Left lobe of liver (tissue), 2 donors: ENCODE measurements around the gene KRTAP5-7. TPM values are rescaled to one million over a fixed set of nuclear protein-coding genes. Genes with fewer than 3 reads are reported as not detected.
"Not testable (repeated sequence)": the region's sequence is repeated elsewhere in the genome, so short reads cannot be mapped to it uniquely, and the experiment has no call there.

ENCODE experiments used
- ATAC-seq: fragments of 200-7000 bp; cut with Tn5 transposase; one replicate; pipeline ENCODE4 v1.9.1; 2020; ENCODE audit warnings: mild to moderate bottlenecking, moderate library complexity
- DNase-seq: peaks from one replicate; pipeline ENCODE4 v3.0.0-alpha.2; 2020; ENCODE audit warnings: low spot score
- total RNA-seq: library from RNA; stranded (reverse); gene quantifications from one replicate; pipeline ENCODE4 v1.2.1, GENCODE V29; 2021
- donor health status: DM: no; HTN: no; CAD: no; lungs with moderate emphysema.
- donor health status: DM: no; HTN: yes; CAD: no.

The KRTAP5-7 gene
- total RNA-seq, 1 donor from 2014 or later = not detected

DNA sequence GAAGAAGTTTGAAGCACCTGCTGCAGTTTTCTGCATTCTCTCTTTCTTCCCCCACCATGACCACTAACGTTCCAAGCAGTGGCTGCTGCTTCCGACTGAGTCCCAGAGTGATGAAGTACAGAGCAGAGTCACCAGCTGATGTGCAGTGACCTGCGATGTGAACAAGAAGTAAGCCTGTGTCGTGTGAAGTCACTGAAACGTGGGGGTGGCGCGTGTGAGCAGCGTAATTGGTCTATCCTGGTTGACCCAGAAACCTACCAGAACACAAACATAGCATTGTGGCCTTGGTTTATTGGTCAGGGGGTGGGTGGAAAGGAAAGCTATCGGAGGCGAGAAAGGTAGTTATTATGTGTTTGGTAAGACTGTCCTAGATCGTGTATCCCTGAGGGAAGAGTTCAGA, 3.5 kb downstream of the KRTAP5-7 start:
- DNase-seq (peak; percentile 58), ATAC-seq (peak; percentile 69)

- ATAC-seq = no peak
- peak; percentile 12 for DNase-seq
Measured at GRCh38 chr11:71532036-71532610, 5.1 kb downstream of the KRTAP5-7 start.

- peak; percentile 50 for DNase-seq
- ATAC-seq = not testable (repeated sequence)
Measured at GRCh38 chr11:71534711-71535608, 7.9 kb downstream of the KRTAP5-7 start.

GRCh38 chr11:71535825-71536224, 8.8 kb downstream of the KRTAP5-7 start:
- ATAC-seq = no peak
- DNase-seq = peak; percentile 14

DNA sequence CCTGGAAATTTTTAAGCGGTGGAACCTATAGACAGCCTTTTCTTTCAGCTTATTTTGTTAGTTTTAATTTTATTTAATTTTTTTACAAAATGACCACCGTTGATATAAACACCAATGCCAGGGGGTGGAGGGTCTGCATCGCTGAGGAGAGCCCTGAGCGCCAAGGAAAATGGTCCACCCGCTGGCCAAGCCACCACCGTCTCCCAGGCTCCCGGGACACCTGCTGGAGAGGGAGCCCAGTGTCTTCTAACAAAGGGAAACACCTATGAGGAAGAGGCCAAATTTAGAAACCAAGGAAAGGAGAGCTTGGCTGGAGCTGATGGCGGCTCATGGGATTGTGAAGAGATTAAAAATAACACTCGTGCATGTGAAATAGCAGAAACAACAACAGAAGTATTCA, 10.5 kb downstream of the KRTAP5-7 start:
- peak; percentile 24 for DNase-seq
- no peak for ATAC-seq

DNA sequence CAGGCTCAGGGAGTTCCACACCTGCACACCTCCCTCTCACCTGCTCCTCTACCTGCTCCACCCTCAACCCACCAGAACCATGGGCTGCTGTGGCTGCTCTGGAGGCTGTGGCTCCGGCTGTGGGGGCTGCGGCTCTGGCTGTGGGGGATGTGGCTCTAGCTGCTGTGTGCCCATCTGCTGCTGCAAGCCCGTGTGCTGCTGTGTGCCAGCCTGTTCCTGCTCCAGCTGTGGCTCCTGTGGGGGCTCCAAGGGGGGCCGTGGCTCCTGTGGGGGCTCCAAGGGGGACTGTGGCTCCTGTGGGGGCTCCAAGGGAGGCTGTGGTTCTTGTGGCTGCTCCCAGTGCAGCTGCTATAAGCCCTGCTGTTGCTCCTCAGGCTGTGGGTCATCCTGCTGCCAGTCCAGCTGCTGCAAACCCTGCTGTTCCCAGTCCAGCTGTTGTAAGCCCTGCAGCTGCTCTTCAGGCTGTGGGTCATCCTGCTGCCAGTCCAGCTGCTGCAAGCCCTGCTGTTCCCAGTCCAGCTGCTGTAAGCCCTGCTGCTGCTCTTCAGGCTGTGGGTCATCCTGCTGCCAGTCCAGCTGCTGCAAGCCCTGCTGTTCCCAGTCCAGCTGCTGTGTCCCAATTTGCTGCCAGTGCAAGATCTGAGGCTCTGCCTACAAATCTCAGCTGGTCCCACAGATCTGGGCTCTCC, 11.1 kb downstream of the KRTAP5-7 start, which contains the start of gene KRTAP5-8:
Gene KRTAP5-8, plus strand, starts transcription at position 49 of the 689 bp plus-strand sequence. Its CDS starts 31 bp downstream, at position 80.
- not testable (repeated sequence) for ATAC-seq

DNA sequence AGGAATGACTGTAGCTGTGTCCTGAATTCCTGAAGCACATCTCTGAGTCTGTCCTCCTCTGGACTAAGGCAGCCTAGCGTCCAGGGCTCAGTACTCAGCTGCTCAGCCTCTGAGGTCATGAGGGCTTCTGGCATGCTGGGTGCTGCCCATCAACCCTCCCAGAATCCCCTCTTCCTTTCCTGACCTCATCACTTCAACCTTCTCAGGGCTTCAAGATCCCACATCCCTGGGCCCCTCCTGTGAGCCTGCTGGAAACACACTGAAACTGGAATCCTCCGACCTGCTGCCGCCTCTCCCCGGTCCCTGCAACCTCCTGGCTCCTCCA, 11.6 kb downstream of the KRTAP5-7 start:
- no peak for ATAC-seq

More for the DNA sequence above, 11.1 kb downstream of the KRTAP5-7 start, which contains the start of gene KRTAP5-8:
- peak; percentile 28 for DNase-seq

GRCh38 chr11:71539017-71539416, 11.9 kb downstream of the KRTAP5-7 start:
- DNase-seq (peak; percentile 22), ATAC-seq (no peak)

More for the DNA sequence above, 11.6 kb downstream of the KRTAP5-7 start:
- no peak for DNase-seq

GRCh38 chr11:71539971-71540370, 12.9 kb downstream of the KRTAP5-7 start:
- not testable (repeated sequence) for ATAC-seq
- DNase-seq = peak; percentile 19

GRCh38 chr11:71540521-71541304, 13.6 kb downstream of the KRTAP5-7 start:
- DNase-seq, ATAC-seq: not testable (repeated sequence)

GRCh38 chr11:71542382-71542781, 15.3 kb downstream of the KRTAP5-7 start:
- ATAC-seq (no peak), DNase-seq (no peak)

DNA sequence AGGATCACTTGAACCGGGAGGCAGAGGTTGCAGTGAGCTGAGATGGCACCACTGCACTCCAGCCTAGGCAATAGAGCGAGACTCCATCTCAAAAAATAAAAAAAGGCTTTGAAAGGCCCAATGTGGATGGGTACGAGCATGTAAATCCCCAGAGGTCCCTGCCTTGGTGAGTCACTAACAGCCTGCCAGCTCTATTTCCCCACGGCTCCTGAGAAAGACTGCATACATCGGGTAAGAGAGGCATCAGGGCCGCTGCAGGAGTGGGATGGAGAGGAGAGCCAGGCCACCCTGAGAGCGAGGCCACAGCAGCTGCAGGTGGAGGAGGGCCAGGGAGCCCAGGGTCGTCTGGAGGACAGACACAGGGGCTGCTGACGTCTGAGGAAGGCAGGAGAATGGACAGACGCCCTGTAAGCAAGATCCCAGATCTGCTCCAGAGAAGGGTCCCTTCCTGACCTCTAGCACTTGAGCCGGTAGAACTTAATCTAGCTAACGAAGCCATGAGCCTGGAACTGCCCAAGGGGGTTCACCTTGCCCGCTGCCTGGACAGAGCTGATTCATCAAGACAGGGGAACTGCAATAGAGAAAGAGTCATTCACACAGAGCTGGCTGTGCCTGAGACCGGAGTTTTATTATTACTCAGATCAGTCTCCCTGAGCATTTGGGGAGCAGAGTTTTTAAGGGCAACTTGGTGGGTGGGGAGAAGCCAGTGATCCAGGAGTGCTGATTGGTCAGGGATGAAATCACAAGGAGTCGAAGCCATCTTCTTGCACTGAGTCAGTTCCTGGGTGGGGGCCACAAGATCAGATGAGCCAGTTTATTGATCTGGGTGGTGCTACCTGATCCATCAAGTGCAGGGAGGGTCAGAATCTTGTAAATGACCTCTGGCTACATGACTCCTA, 16.1 kb downstream of the KRTAP5-7 start:
- ATAC-seq = no peak
- DNase-seq = no peak

- ATAC-seq (no peak), DNase-seq (no peak)
Measured at GRCh38 chr11:71543866-71544265, 16.8 kb downstream of the KRTAP5-7 start.

DNA sequence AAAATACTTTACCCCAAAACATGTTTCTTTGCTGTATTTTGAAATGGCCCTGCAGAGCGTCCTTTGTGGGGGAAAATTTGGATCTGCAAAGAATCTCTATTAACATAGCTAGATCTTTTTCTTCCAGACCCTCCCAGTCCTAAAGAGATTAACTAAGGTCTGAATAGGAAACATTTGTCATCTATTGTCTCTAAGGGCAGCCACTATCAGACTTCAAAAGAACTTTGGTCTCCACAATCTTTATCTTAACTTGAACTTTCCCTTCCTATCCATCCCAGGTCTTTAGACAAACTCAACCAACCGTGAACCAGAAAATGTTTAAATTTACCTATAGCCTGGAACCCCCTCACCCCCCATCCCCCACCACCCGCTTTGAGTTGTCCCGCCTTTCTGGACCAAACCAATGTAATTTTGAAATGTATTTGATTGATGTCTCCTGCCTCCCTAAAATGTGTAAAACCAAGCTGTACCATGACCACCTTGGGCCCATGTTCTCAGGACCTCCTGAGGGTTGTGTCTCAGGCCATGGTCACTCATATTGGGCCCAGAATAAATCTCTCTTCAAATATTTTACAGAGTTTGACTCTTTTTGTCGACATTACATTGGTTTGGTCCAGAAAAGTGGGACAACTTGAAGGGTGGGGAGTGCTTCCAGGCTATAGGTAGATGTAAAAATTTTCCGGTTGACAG, 17.6 kb downstream of the KRTAP5-7 start:
- no peak for ATAC-seq

GRCh38 chr11:71545405-71545966, 18.4 kb downstream of the KRTAP5-7 start:
- DNase-seq = no peak
- ATAC-seq = no peak

More for the DNA sequence above, 17.6 kb downstream of the KRTAP5-7 start:
- DNase-seq = no peak

- DNase-seq (no peak), ATAC-seq (no peak)
Measured at GRCh38 chr11:71548120-71548519, 21.1 kb downstream of the KRTAP5-7 start, which contains the start of gene KRTAP5-9. TSS of gene KRTAP5-9 (plus strand) at chr11:71548420. CDS start at chr11:71548658, 238 bp downstream.

DNA sequence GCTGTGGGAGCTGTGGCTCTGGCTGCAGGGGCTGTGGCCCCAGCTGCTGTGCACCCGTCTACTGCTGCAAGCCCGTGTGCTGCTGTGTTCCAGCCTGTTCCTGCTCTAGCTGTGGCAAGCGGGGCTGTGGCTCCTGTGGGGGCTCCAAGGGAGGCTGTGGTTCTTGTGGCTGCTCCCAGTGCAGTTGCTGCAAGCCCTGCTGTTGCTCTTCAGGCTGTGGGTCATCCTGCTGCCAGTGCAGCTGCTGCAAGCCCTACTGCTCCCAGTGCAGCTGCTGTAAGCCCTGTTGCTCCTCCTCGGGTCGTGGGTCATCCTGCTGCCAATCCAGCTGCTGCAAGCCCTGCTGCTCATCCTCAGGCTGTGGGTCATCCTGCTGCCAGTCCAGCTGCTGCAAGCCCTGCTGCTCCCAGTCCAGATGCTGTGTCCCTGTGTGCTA, 21.7 kb downstream of the KRTAP5-7 start:
- no peak for ATAC-seq
- no peak for DNase-seq

DNA sequence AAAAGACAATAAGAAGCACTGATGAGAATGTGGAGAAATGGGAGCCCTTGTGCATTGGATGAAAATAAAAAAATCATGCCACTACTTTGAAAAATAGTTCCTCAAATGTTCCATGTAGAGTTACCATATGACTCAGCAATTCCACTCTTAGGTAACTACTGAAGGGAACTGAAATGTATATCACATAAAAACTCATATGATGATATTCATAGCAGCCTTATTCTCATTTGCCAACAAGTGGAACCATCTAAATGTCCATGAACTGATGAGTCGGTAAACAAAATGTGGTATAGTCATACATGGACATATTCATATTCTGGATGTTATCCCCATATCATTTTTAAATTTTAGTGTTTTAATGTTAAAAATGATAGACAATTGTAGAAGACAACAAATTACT, 24.6 kb downstream of the KRTAP5-7 start:
- DNase-seq (no peak), ATAC-seq (no peak)
